Activated CD8-positive, alpha-beta memory T cell treated with anti-CD3 and anti-CD28 coated beads for 36 hours (primary cell): ENCODE results near the gene CPLX4. TPM values are rescaled to one million over a fixed set of nuclear protein-coding genes. Genes with fewer than 3 reads are reported as not detected.
"Not testable (repeated sequence)": the region's sequence is repeated elsewhere in the genome, so short reads cannot be mapped to it uniquely, and the experiment has no call there.

ENCODE experiments used
- CTCF ChIA-PET: fragments of 350-600 bp; sonication (Branson Sonifier 250); formaldehyde crosslinking; loops from one replicate; lab custom pipeline; 2021; ENCODE audit warnings: antibody characterized with exemption; lab: Charles Lee
- POLR2A ChIA-PET: fragments of 350-600 bp; sonication (Branson Sonifier 250); formaldehyde crosslinking; loops from one replicate; lab custom pipeline; 2021; ENCODE audit warnings: antibody characterized with exemption; lab: Charles Lee
- total RNA-seq, 2 experiments: library from RNA; stranded (reverse); gene quantifications; one replicate each; pipeline ENCODE4 v1.2.3, GENCODE V29; 2021

Gene CPLX4
- total RNA-seq, 2 experiments from 2014 or later = not detected

DNA sequence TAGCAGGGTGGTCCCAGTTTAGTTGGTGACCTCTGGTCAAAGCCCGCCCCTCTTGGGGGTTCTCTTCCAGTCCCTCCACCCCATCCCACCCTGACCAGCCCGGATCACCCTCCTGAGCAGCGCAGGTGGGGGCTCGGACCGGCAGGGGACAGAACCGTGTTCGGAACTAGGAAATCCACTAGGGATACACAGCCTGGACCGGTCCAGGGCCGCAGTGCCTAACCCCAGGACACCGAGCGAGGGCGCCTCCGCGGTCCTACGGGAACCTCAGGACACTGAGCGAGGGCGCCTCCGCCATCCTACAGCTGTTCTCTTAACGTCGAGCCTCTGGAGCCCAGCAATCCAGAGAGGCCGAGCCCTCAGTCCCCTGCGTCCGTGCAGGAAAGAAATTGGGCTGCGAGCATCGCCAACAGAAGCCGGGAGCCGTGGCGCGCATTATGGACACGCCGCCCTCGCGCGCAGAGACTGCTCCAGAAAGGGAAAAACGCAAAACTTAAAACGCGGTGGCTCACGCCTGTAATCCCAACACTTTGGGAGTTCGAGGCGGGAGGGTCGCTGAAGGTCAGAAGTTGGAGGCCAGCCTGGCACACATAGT, 53.7 kb downstream of the CPLX4 start:
- POLR2A ChIA-PET = no interaction called here
- CTCF ChIA-PET = no interaction called here

DNA sequence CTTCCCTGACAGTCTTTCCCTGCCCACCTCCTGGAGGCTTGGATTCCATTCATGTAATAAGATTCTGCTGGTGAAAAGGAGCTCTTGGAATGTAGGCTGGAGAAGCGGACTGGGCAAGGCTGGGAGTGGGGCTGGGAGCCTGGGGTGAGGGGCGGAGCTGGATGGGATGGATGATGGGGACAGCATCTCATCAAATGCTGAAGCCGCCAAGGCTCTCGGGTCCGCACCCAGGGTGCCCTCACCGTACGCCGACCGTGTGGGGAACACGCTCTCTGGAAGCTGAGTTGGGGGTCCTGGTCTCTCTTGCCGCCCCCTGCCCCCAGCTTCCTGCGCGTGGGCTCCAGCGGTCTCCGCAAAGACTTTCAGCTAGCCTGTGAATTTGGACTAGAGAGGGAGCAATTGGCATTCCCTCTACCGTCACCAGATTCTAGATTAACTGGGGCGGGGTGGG, 54.3 kb downstream of the CPLX4 start:
- CTCF ChIA-PET = no interaction called here

DNA sequence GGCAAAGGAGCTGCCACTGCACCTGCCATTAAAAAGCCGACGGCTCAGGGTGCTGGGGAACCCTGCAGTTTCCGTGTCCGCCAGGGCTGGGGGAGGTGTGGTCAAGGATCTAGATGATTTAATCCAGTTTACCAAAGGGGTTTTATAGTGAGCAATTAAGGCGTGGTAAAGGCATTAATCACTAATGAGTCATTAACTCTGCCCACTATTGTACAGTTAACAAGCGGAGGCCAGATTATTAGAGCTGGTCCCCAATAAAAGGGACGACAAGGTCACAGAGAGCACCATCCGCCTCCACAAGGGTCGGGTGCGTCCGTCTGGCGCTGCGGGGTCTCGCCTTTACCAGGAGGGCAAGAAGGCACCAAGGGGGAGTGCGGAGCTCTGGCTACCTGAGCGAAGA, 54.8 kb downstream of the CPLX4 start:
- ChIA-PET CTCF (interaction anchor here (1.0 kb wide), 1 partner anchor 14 kb away, joined by 3 read pairs; no protein-coding TSS in a partner anchor), POLR2A (no interaction called here)

More for the DNA sequence above, 54.3 kb downstream of the CPLX4 start:
- POLR2A ChIA-PET = no interaction called here

- CTCF ChIA-PET = interaction anchor here (0.7 kb wide), 1 partner anchor 840 kb away, joined by 3 read pairs; no protein-coding TSS in a partner anchor
- POLR2A ChIA-PET = not testable (repeated sequence)
These were observed 56.2 kb downstream of the CPLX4 start for GRCh38 chr18:59262243-59262642.

GRCh38 chr18:59261842-59262241, 56.6 kb downstream of the CPLX4 start:
- POLR2A ChIA-PET, CTCF ChIA-PET: not testable (repeated sequence)

- CTCF ChIA-PET, POLR2A ChIA-PET: not testable (repeated sequence)
These were observed 63.0 kb downstream of the CPLX4 start for GRCh38 chr18:59255491-59255890.

GRCh38 chr18:59249199-59249774, 69.2 kb downstream of the CPLX4 start:
- CTCF ChIA-PET = interaction anchor here (0.7 to 2.7 kb wide), 8 partner anchors 14 to 209 kb away, joined by 3 to 17 read pairs (median 4); no protein-coding TSS in a partner anchor
- POLR2A ChIA-PET = interaction anchor here (0.7 kb wide), 1 partner anchor 386 kb away, joined by 5 read pairs; no protein-coding TSS in a partner anchor

- ChIA-PET CTCF (no interaction called here), POLR2A (no interaction called here)
These were observed 71.7 kb downstream of the CPLX4 start for GRCh38 chr18:59246796-59247195.

Other genes starting within 250 kb of the CPLX4 start
- gene SEC11C, start 178.8 kb downstream of the CPLX4 start, total RNA-seq = 100 to 1,000 TPM; 121 to 131 TPM
- not detected for gene GRP, start 98.5 kb downstream of the CPLX4 start, total RNA-seq
- gene RAX, start 45.2 kb downstream of the CPLX4 start, total RNA-seq = not detected
- gene LMAN1, start 40.6 kb upstream of the CPLX4 start, total RNA-seq = 100 to 1,000 TPM; 114 TPM